H9 (cell line): ENCODE results near the gene THRAP3. TPM values are rescaled to one million over a fixed set of nuclear protein-coding genes. Genes with fewer than 3 reads are reported as not detected.

Experiments
- DNase-seq: peaks from one replicate; pipeline ENCODE4 v3.0.0-alpha.2; 2017
- H2AFZ ChIP-seq: one replicate; pipeline ENCODE4 v1.6.1; 2013; ENCODE audit warnings: mild to moderate bottlenecking, low read length, control low read depth, moderate library complexity
- H2AK5ac ChIP-seq: 2 replicates; pipeline ENCODE4 v1.6.1; 2013; ENCODE audit warnings: low read length, control low read depth, mixed read lengths; ENCODE audit not compliant: insufficient read length
- H2BK120ac ChIP-seq: one replicate; pipeline ENCODE4 v1.6.1; 2013; ENCODE audit warnings: low read depth, mild to moderate bottlenecking, low read length, control low read depth, inconsistent platforms; ENCODE audit not compliant: poor library complexity, severe bottlenecking
- H2BK12ac ChIP-seq: 2 replicates; pipeline ENCODE4 v1.6.1; 2013; ENCODE audit warnings: low read length, control low read depth, mixed read lengths, low read depth; ENCODE audit not compliant: insufficient read length
- H2BK15ac ChIP-seq: 2 replicates; pipeline ENCODE4 v1.6.1; 2013; ENCODE audit warnings: low read depth, low read length, control low read depth
- H2BK20ac ChIP-seq: one replicate; pipeline ENCODE4 v1.6.1; 2013; ENCODE audit warnings: low read depth, mild to moderate bottlenecking, low read length, control low read depth, inconsistent platforms; ENCODE audit not compliant: poor library complexity, severe bottlenecking
- H2BK5ac ChIP-seq: 2 replicates; pipeline ENCODE4 v1.6.1; 2013; ENCODE audit warnings: low read length, control low read depth, mixed read lengths; ENCODE audit not compliant: insufficient read length
- H3K14ac ChIP-seq: 2 replicates; pipeline ENCODE4 v1.6.1; 2013; ENCODE audit warnings: low read length, control low read depth; ENCODE audit not compliant: insufficient read depth
- H3K18ac ChIP-seq: 2 replicates; pipeline ENCODE4 v1.6.1; 2013; ENCODE audit warnings: low read depth, mild to moderate bottlenecking, mixed read lengths, low read length, control low read depth; ENCODE audit not compliant: insufficient read length
- H3K23ac ChIP-seq: 2 replicates; pipeline ENCODE4 v1.6.1; 2013; ENCODE audit warnings: low read length, control low read depth, mixed read lengths, low read depth; ENCODE audit not compliant: insufficient read length
- H3K23me2 ChIP-seq: 2 replicates; pipeline ENCODE4 v1.6.1; 2013; ENCODE audit warnings: low read depth, mild to moderate bottlenecking, mixed read lengths, low read length, control low read depth; ENCODE audit not compliant: insufficient read length, poor library complexity, severe bottlenecking
- H3K27ac ChIP-seq: 2 replicates; pipeline ENCODE4 v1.5.1; 2013; ENCODE audit warnings: low read length, control low read depth, mixed read lengths, low read depth; ENCODE audit not compliant: insufficient read length
- H3K27me3 ChIP-seq: 2 replicates; pipeline ENCODE4 v1.6.1; 2013; ENCODE audit warnings: low read length, control low read depth, inconsistent platforms; ENCODE audit not compliant: insufficient read depth
- H3K4ac ChIP-seq: 2 replicates; pipeline ENCODE4 v1.6.1; 2013; ENCODE audit warnings: low read depth, mild to moderate bottlenecking, control low read depth, inconsistent platforms, low read length, moderate library complexity
- H3K4me1 ChIP-seq: 2 replicates; pipeline ENCODE4 v1.6.1; 2013; ENCODE audit warnings: low read length, control low read depth, inconsistent platforms; ENCODE audit not compliant: insufficient read depth
- H3K4me2 ChIP-seq: 2 replicates; pipeline ENCODE4 v1.6.1; 2013; ENCODE audit warnings: low read length, control low read depth, mixed read lengths; ENCODE audit not compliant: insufficient read length, insufficient read depth
- H3K56ac ChIP-seq: 2 replicates; pipeline ENCODE4 v1.6.1; 2013; ENCODE audit warnings: low read depth, mild to moderate bottlenecking, mixed read lengths, low read length, control low read depth; ENCODE audit not compliant: insufficient read length
- H3K79me1 ChIP-seq: 2 replicates; pipeline ENCODE4 v1.6.1; 2013; ENCODE audit warnings: low read depth, mild to moderate bottlenecking, moderate library complexity, low read length, control low read depth, inconsistent platforms; ENCODE audit not compliant: insufficient read depth, poor library complexity, severe bottlenecking
- H3K79me2 ChIP-seq: 2 replicates; pipeline ENCODE4 v1.6.1; 2013; ENCODE audit warnings: low read length, control low read depth, inconsistent platforms; ENCODE audit not compliant: insufficient read depth
- H3K9ac ChIP-seq: 2 replicates; pipeline ENCODE4 v1.6.1; 2013; ENCODE audit warnings: low read length, control low read depth, mixed read lengths; ENCODE audit not compliant: insufficient read length; ENCODE audit errors: extremely low read depth
- H3K9me3 ChIP-seq: one replicate; pipeline ENCODE4 v1.6.1; 2013; ENCODE audit warnings: low read depth, low read length, inconsistent platforms; ENCODE audit not compliant: control insufficient read depth
- H3T11ph ChIP-seq: one replicate; pipeline ENCODE4 v1.6.1; 2013; ENCODE audit warnings: mild to moderate bottlenecking, low read length, control low read depth, inconsistent platforms
- H4K20me1 ChIP-seq: one replicate; pipeline ENCODE4 v1.6.1; 2013; ENCODE audit not compliant: control insufficient read depth, insufficient read length, insufficient read depth
- H4K5ac ChIP-seq: 2 replicates; pipeline ENCODE4 v1.6.1; 2013; ENCODE audit warnings: low read depth, mild to moderate bottlenecking, mixed read lengths, low read length, control low read depth; ENCODE audit not compliant: insufficient read length
- H4K8ac ChIP-seq: replicated peaks from 2 replicates; pipeline ENCODE4 v1.6.1; 2013; ENCODE audit warnings: low read length, control low read depth, mixed read lengths, low read depth; ENCODE audit not compliant: insufficient read length
- H4K91ac ChIP-seq: 2 replicates; pipeline ENCODE4 v1.6.1; 2013; ENCODE audit warnings: low read depth, mild to moderate bottlenecking, moderate library complexity, mixed read lengths, low read length, control low read depth; ENCODE audit not compliant: insufficient read length
- H3K27ac Mint-ChIP-seq, 3 experiments: 2 replicates in 2 of 3; 3 replicates in 1 of 3; pipeline ENCODE4 v1.8.0; 2020 to 2021; ENCODE audit warnings: mixed read lengths in 3 of 3, mild to moderate bottlenecking in 1 of 3, moderate library complexity in 1 of 3
- H3K27me3 Mint-ChIP-seq: 2 replicates; pipeline ENCODE4 v1.8.0; 2021; ENCODE audit warnings: low read depth, mild to moderate bottlenecking, moderate library complexity, mixed read lengths
- H3K36me3 Mint-ChIP-seq, 3 experiments: 2 replicates in 2 of 3; 3 replicates in 1 of 3; pipeline ENCODE4 v1.8.0; 2020 to 2021; ENCODE audit warnings: low read depth in 3 of 3, mixed read lengths in 3 of 3; ENCODE audit not compliant: insufficient read depth in 1 of 3
- H3K4me1 Mint-ChIP-seq, 2 experiments: 2 replicates each; pipeline ENCODE4 v1.8.0; 2020; ENCODE audit warnings: mixed read lengths in 2 of 2
- H3K4me3 Mint-ChIP-seq, 2 experiments: 2 replicates in 1 of 2; 3 replicates in 1 of 2; pipeline ENCODE4 v1.8.0; 2020 to 2021; ENCODE audit warnings: mild to moderate bottlenecking in 2 of 2, mixed read lengths in 2 of 2, moderate library complexity in 1 of 2
- H3K9me3 Mint-ChIP-seq, 2 experiments: 2 replicates in 1 of 2; 3 replicates in 1 of 2; pipeline ENCODE4 v1.8.0; 2020; ENCODE audit warnings: mild to moderate bottlenecking in 2 of 2, mixed read lengths in 2 of 2, moderate library complexity in 1 of 2
- CTCF ChIP-seq: fragments of 200-600 bp; sonication (generic); conservative IDR thresholded peaks from 3 replicates; pipeline ENCODE4 v1.8.0; 2021; ENCODE audit warnings: antibody characterized with exemption, mild to moderate bottlenecking
- WGBS: extraction: QIAGEN DNeasy Blood & Tissue Kit; methylation state at CpG from one replicate; pipeline ENCODE4 v1.1.7; 2013; ENCODE audit warnings: missing lambda C conversion rate, low lambda C conversion rate, mixed read lengths; ENCODE audit not compliant: insufficient read length; ENCODE audit errors: extremely low coverage; 5-methylcytosine and 5-hydroxymethylcytosine counted together
- total RNA-seq: library from RNA; stranded (reverse); gene quantifications from 2 replicates; pipeline ENCODE4 v1.2.1, GENCODE V29; 2021

The THRAP3 gene
- total RNA-seq, 1 experiment from 2014 or later: 186 TPM

- no peaks in the 10 kb centered on the region for H3K79me2 ChIP-seq
- no peak overlapping the region for H2BK12ac ChIP-seq
- H3K9ac ChIP-seq: no peak overlapping the region
- no peak overlapping the region for H2BK5ac ChIP-seq
- Mint-ChIP-seq H3K9me3 (no peaks in the 10 kb centered on the region), H3K4me3 (no peak overlapping the region), H3K27ac (no peak overlapping the region), H3K4me1 (peaks cover 7 to 11% of the 10 kb centered on the region in 2 experiments), H3K27me3 (no peaks in the 10 kb centered on the region; the same call in none of the 2 replicates), H3K36me3 (no peaks in the 10 kb centered on the region)
- no peak overlapping the region for H2AK5ac ChIP-seq
- no peak overlapping the region for H4K8ac ChIP-seq
- no peak overlapping the region for H3K4ac ChIP-seq
- H3K23ac ChIP-seq: no peak overlapping the region
- H2AFZ ChIP-seq: no peak overlapping the region
- TF ChIP-seq CTCF: no peak
- no peaks in the 10 kb centered on the region for H3K27me3 ChIP-seq
- no peak overlapping the region for H3K18ac ChIP-seq
- no peak for DNase-seq
- H3K56ac ChIP-seq: no peak overlapping the region
- H4K20me1 ChIP-seq: no peaks in the 10 kb centered on the region
- H3K14ac ChIP-seq: no peak overlapping the region
- no peaks in the 10 kb centered on the region for H3K4me1 ChIP-seq
- H3K27ac ChIP-seq: no peak overlapping the region
- H2BK15ac ChIP-seq: no peak overlapping the region
- H3K4me2 ChIP-seq: no peak overlapping the region
- no peaks in the 10 kb centered on the region for H3K23me2 ChIP-seq
- H2BK120ac ChIP-seq: no peak overlapping the region
- H4K5ac ChIP-seq: no peak overlapping the region
- H2BK20ac ChIP-seq: no peak overlapping the region
- H3K79me1 ChIP-seq: no peaks in the 10 kb centered on the region
- no peaks in the 10 kb centered on the region for H3K9me3 ChIP-seq
- no peak overlapping the region for H4K91ac ChIP-seq
- H3T11ph ChIP-seq: no peak overlapping the region
- no CpG with 5 or more reads among the region's 3 CpGs for WGBS
Observed at GRCh38 chr1:36211307-36211706, 12.9 kb upstream of the THRAP3 start.
